ENCODE results near the gene HMMR.

GRCh38 chr5:163463063-163463435 is 2.6 kb downstream of the HMMR start:
- TF ChIP-seq, protein P1, sequence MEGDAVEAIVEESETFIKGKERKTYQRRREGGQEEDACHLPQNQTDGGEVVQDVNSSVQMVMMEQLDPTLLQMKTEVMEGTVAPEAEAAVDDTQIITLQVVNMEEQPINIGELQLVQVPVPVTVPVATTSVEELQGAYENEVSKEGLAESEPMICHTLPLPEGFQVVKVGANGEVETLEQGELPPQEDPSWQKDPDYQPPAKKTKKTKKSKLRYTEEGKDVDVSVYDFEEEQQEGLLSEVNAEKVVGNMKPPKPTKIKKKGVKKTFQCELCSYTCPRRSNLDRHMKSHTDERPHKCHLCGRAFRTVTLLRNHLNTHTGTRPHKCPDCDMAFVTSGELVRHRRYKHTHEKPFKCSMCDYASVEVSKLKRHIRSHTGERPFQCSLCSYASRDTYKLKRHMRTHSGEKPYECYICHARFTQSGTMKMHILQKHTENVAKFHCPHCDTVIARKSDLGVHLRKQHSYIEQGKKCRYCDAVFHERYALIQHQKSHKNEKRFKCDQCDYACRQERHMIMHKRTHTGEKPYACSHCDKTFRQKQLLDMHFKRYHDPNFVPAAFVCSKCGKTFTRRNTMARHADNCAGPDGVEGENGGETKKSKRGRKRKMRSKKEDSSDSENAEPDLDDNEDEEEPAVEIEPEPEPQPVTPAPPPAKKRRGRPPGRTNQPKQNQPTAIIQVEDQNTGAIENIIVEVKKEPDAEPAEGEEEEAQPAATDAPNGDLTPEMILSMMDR (conservative IDR thresholded peaks at IDR 0.05; ENCODE audit: low read depth in 2 of 2): no peak
- TF ChIP-seq EZH2 (IDR thresholded peaks at IDR 0.05; ENCODE audit: low read depth, unreplicated experiment): no peak
- TF ChIP-seq, protein P2, sequence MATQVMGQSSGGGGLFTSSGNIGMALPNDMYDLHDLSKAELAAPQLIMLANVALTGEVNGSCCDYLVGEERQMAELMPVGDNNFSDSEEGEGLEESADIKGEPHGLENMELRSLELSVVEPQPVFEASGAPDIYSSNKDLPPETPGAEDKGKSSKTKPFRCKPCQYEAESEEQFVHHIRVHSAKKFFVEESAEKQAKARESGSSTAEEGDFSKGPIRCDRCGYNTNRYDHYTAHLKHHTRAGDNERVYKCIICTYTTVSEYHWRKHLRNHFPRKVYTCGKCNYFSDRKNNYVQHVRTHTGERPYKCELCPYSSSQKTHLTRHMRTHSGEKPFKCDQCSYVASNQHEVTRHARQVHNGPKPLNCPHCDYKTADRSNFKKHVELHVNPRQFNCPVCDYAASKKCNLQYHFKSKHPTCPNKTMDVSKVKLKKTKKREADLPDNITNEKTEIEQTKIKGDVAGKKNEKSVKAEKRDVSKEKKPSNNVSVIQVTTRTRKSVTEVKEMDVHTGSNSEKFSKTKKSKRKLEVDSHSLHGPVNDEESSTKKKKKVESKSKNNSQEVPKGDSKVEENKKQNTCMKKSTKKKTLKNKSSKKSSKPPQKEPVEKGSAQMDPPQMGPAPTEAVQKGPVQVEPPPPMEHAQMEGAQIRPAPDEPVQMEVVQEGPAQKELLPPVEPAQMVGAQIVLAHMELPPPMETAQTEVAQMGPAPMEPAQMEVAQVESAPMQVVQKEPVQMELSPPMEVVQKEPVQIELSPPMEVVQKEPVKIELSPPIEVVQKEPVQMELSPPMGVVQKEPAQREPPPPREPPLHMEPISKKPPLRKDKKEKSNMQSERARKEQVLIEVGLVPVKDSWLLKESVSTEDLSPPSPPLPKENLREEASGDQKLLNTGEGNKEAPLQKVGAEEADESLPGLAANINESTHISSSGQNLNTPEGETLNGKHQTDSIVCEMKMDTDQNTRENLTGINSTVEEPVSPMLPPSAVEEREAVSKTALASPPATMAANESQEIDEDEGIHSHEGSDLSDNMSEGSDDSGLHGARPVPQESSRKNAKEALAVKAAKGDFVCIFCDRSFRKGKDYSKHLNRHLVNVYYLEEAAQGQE (IDR thresholded peaks at IDR 0.05; ENCODE audit: unreplicated experiment): no peak
- no peak for TF ChIP-seq CREB1 (CRISPR knock-in tag; IDR thresholded peaks at IDR 0.05; ENCODE audit: low read depth)
- TF ChIP-seq JUNB (IDR thresholded peaks at IDR 0.05; ENCODE audit: unreplicated experiment): no peak

Data from GM23338 (cell line).